Vagina (tissue), 2 donors: ENCODE data around the gene HBG2.

Experiments
- CTCF ChIP-seq, 3 experiments: fragments of 450-650 bp in 2 of 3; fragments of 200-600 bp in 1 of 3; sonication (generic) in 1 of 3; IDR thresholded peaks; one replicate each; pipeline ENCODE4 v1.5.1; 2017 to 2019; ENCODE audit warnings: antibody characterized with exemption in 3 of 3, mild to moderate bottlenecking in 2 of 3, moderate library complexity in 2 of 3
- POLR2A ChIP-seq, 2 donors: fragments of 450-650 bp; IDR thresholded peaks; one replicate each; pipeline ENCODE4 v1.6.1; 2017; ENCODE audit warnings: antibody characterized with exemption in 2 of 2, mild to moderate bottlenecking in 2 of 2, moderate library complexity in 2 of 2

- TF ChIP-seq CTCF (IDR thresholded peaks at IDR 0.05) (no peak), POLR2A (IDR thresholded peaks at IDR 0.05) (no peak)
These were observed 31.4 kb downstream of the HBG2 start for GRCh38 chr11:5223146-5223545.
